Measurements from ENCODE around the gene PROSER2.

PROSER2 gene

GRCh38 chr10:11909618-11910017 is 86.5 kb downstream of the PROSER2 start:
- no peak for DNase-seq (ENCODE audit: low read depth)

GRCh38 chr10:11910102-11910501 is 86.9 kb downstream of the PROSER2 start:
- no peak for DNase-seq (ENCODE audit: low read depth)

GRCh38 chr10:11913079-11913641 is 90.0 kb downstream of the PROSER2 start:
- no peak for DNase-seq (ENCODE audit: low read depth)

- no peak for DNase-seq (ENCODE audit: low read depth)
Observed at GRCh38 chr10:11918384-11918783, 95.2 kb downstream of the PROSER2 start.

GRCh38 chr10:11919271-11919670 is 96.1 kb downstream of the PROSER2 start:
- no peak for DNase-seq (ENCODE audit: low read depth)

All from HS-27A (cell line).